Measurements from ENCODE around the gene PDE9A. TPM values are rescaled to one million over a fixed set of nuclear protein-coding genes. Genes with fewer than 3 reads are reported as not detected.

Gene PDE9A
- total RNA-seq, 4 donors from 2014 or later: 92.4 to 478 (median 444) TPM

- H3K36me3 ChIP-seq: no peaks in the 10 kb centered on the region
- H3K4me1 ChIP-seq: no peaks in the 10 kb centered on the region
- H3K27ac ChIP-seq: no peak overlapping the region
- H3K9me3 ChIP-seq: no peaks in the 10 kb centered on the region
- no peaks in the 10 kb centered on the region for H3K27me3 ChIP-seq
- no peak for DNase-seq
- no peak for TF ChIP-seq POLR2A (IDR thresholded peaks at IDR 0.05)
- H3K4me3 ChIP-seq: no peak overlapping the region
Measured at GRCh38 chr21:42701706-42702456, 48.5 kb downstream of the PDE9A start.

GRCh38 chr21:42702720-42703119, 49.3 kb downstream of the PDE9A start:
- Histone ChIP-seq H3K4me1 (no peaks in the 10 kb centered on the region), H3K9me3 (no peaks in the 10 kb centered on the region), H3K27ac (no peak overlapping the region), H3K27me3 (no peaks in the 10 kb centered on the region), H3K36me3 (no peaks in the 10 kb centered on the region), H3K4me3 (no peak overlapping the region)
- TF ChIP-seq CTCF (IDR thresholded peaks at IDR 0.05) (no peak), POLR2A (IDR thresholded peaks at IDR 0.05) (no peak)
- no peak for DNase-seq

- Histone ChIP-seq H3K27me3 (no peaks in the 10 kb centered on the region), H3K36me3 (no peaks in the 10 kb centered on the region), H3K9me3 (no peaks in the 10 kb centered on the region), H3K4me1 (no peaks in the 10 kb centered on the region), H3K27ac (no peak overlapping the region), H3K4me3 (no peak overlapping the region)
- DNase-seq: no peak
- TF ChIP-seq POLR2A (IDR thresholded peaks at IDR 0.05): no peak
- no peak for TF ChIP-seq CTCF (IDR thresholded peaks at IDR 0.05)
Measured at GRCh38 chr21:42703136-42703908, 49.9 kb downstream of the PDE9A start.

- Histone ChIP-seq H3K27ac (no peak overlapping the region), H3K36me3 (no peaks in the 10 kb centered on the region), H3K27me3 (no peaks in the 10 kb centered on the region), H3K4me1 (no peaks in the 10 kb centered on the region), H3K9me3 (no peaks in the 10 kb centered on the region), H3K4me3 (no peak overlapping the region)
- TF ChIP-seq POLR2A (IDR thresholded peaks at IDR 0.05) (no peak), CTCF (IDR thresholded peaks at IDR 0.05) (no peak)
- DNase-seq: no peak
Measured at GRCh38 chr21:42703965-42704364, 50.5 kb downstream of the PDE9A start.

- H3K27me3 ChIP-seq: no peaks in the 10 kb centered on the region
Measured at GRCh38 chr21:42704861-42705260, 51.4 kb downstream of the PDE9A start.

More at GRCh38 chr21:42704861-42705260, 51.4 kb downstream of the PDE9A start:
- Histone ChIP-seq H3K4me1 (no peaks in the 10 kb centered on the region), H3K4me3 (no peak overlapping the region), H3K27ac (no peak overlapping the region), H3K36me3 (no peaks in the 10 kb centered on the region), H3K9me3 (no peaks in the 10 kb centered on the region)
- TF ChIP-seq CTCF (IDR thresholded peaks at IDR 0.05): no peak
- no peak for TF ChIP-seq POLR2A (IDR thresholded peaks at IDR 0.05)
- no peak for DNase-seq
